K562 (cell line): Measurements from ENCODE around the gene TEX38. TPM values are rescaled to one million over a fixed set of nuclear protein-coding genes. Genes with fewer than 3 reads are reported as not detected.

Experiments
- ASH1L ChIP-seq: fragments of 450-650 bp; IDR thresholded peaks from 2 replicates; pipeline ENCODE4 v1.6.1; 2018; ENCODE audit warnings: borderline replicate concordance, mild to moderate bottlenecking, low read depth; ENCODE audit not compliant: partially characterized antibody
- CBX2 ChIP-seq: fragments of 200-600 bp; sonication (generic); IDR thresholded peaks from one replicate; pipeline ENCODE4 v1.6.1; 2012; ENCODE audit warnings: mild to moderate bottlenecking, low read length, inconsistent platforms; ENCODE audit not compliant: insufficient read depth, poor library complexity, severe bottlenecking
- DACH1 ChIP-seq: fragments of 450-650 bp; IDR thresholded peaks from 2 replicates; pipeline ENCODE4 v1.6.1; 2018; ENCODE audit not compliant: partially characterized antibody
- ETV1 ChIP-seq: fragments of 450-650 bp; conservative IDR thresholded peaks from 2 replicates; pipeline ENCODE4 v1.6.1; 2016; ENCODE audit warnings: missing genetic modification characterization, control low read depth, low read depth, missing compliant biosample characterization
- HNRNPK ChIP-seq: fragments of 200-400 bp; formaldehyde crosslinking; IDR thresholded peaks from one replicate; pipeline ENCODE4 v1.6.1; 2018; ENCODE audit warnings: mild to moderate bottlenecking, low read depth, low read length; ENCODE audit not compliant: poor library complexity, severe bottlenecking
- KLF1 ChIP-seq: fragments of 450-650 bp; IDR thresholded peaks from 2 replicates; pipeline ENCODE4 v1.6.1; 2016; ENCODE audit warnings: missing genetic modification characterization, missing compliant biosample characterization
- MAFK ChIP-seq: IDR thresholded peaks from 2 replicates; pipeline ENCODE4 v1.6.1; 2011; ENCODE audit warnings: low read length, improper control_type of control experiment
- NCOA4 ChIP-seq: fragments of 450-650 bp; IDR thresholded peaks from 2 replicates; pipeline ENCODE4 v1.6.1; 2018; ENCODE audit warnings: mild to moderate bottlenecking; ENCODE audit not compliant: partially characterized antibody
- NCOA6 ChIP-seq: fragments of 450-650 bp; IDR thresholded peaks from 2 replicates; pipeline ENCODE4 v1.6.1; 2017; ENCODE audit warnings: mild to moderate bottlenecking
- PHF21A ChIP-seq: fragments of 450-650 bp; IDR thresholded peaks from 2 replicates; pipeline ENCODE4 v1.6.1; 2017; ENCODE audit warnings: low read depth, borderline replicate concordance
- SMC3 ChIP-seq: conservative IDR thresholded peaks from 2 replicates; pipeline ENCODE4 v1.6.1; 2011; ENCODE audit warnings: low read depth, low read length, improper control_type of control experiment; ENCODE audit not compliant: insufficient read depth
- SP1 ChIP-seq: sonication (generic); formaldehyde crosslinking; IDR thresholded peaks from 2 replicates; pipeline ENCODE4 v1.8.1; 2022; ENCODE audit warnings: mild to moderate bottlenecking, missing genetic modification reagents
- SRSF7 ChIP-seq: fragments of 200-400 bp; formaldehyde crosslinking; optimal IDR thresholded peaks from 2 replicates; pipeline ENCODE3; 2017; ENCODE audit warnings: mild to moderate bottlenecking, low read depth, low read length
- THAP7 ChIP-seq: fragments of 250-450 bp; sonication (Bioruptor Pico); IDR thresholded peaks from 2 replicates; pipeline ENCODE4 v1.5.0; 2021
- ZNF174 ChIP-seq: fragments of 250-450 bp; sonication (Bioruptor Pico); IDR thresholded peaks from 2 replicates; pipeline ENCODE4 v1.4.0; 2020; ENCODE audit warnings: mild to moderate bottlenecking
- ZNF444 ChIP-seq: fragments of 250-450 bp; sonication (Bioruptor Pico); IDR thresholded peaks from 2 replicates; pipeline ENCODE4 v1.4.0; 2020; ENCODE audit warnings: mild to moderate bottlenecking, moderate library complexity
- ZNF507 ChIP-seq: conservative IDR thresholded peaks from 2 replicates; pipeline ENCODE4 v1.6.1; 2017; ENCODE audit warnings: missing genetic modification characterization, missing compliant biosample characterization
- ZNF668 ChIP-seq: fragments of 250-450 bp; sonication (Bioruptor Pico); IDR thresholded peaks from 2 replicates; pipeline ENCODE4 v1.8.0; 2022; ENCODE audit warnings: mild to moderate bottlenecking, inconsistent platforms
- ZNF699 ChIP-seq: fragments of 250-450 bp; sonication (Bioruptor Pico); IDR thresholded peaks from 2 replicates; pipeline ENCODE4 v1.8.0; 2021; ENCODE audit warnings: mild to moderate bottlenecking, moderate library complexity; ENCODE audit not compliant: insufficient replicate concordance
- polyA plus RNA-seq, 8 experiments: library from polyadenylated mRNA; depleted of rRNA in 4 of 8; stranded (reverse) in 5 of 8; unstranded in 3 of 8; fragments of >200 nt; fragmentation: Nextera tagmentation in 2 of 8; fragmentation: Illumina TruSeq in 1 of 8; extraction: Ambion mirVana in 2 of 8; extraction: Trizol in 1 of 8; gene quantifications; 2 replicates each; pipeline versions ENCODE4 v1.2.1 to v1.2.3, GENCODE V29; 2011 to 2014; ENCODE audit warnings: inconsistent platforms in 1 of 8, missing spikeins in 1 of 8
- total RNA-seq, 7 experiments: library from RNA; depleted of rRNA in 6 of 7; stranded (reverse); fragments of >200 nt in 6 of 7; fragmentation: Illumina TruSeq in 2 of 7; extraction: Trizol in 2 of 7; gene quantifications; 2 replicates each; pipeline versions ENCODE4 v1.2.1 to v1.2.3, GENCODE V29; 2011 to 2021; ENCODE audit warnings: low replicate concordance in 1 of 7
- TF ChIP-seq, protein P1 (sequence below): fragments of 450-650 bp; IDR thresholded peaks from 2 replicates; pipeline ENCODE4 v1.6.1; 2017; ENCODE audit warnings: antibody characterized with exemption
- TF ChIP-seq, protein P2 (sequence below): fragments of 450-650 bp; IDR thresholded peaks from 2 replicates; pipeline ENCODE4 v1.6.1; 2014; ENCODE audit warnings: low read depth, mild to moderate bottlenecking, moderate library complexity, borderline replicate concordance
- TF ChIP-seq, protein P3 (sequence below): sonication (generic); formaldehyde crosslinking; IDR thresholded peaks from 2 replicates; pipeline ENCODE4 v1.8.0; 2022; ENCODE audit warnings: mild to moderate bottlenecking, missing genetic modification reagents

TEX38 gene
- total and polyA plus RNA-seq, 9 of the 15 experiments (the other 6 are each of a cell fraction or from before 2014, with no cell fraction given), result not detected

DNA sequence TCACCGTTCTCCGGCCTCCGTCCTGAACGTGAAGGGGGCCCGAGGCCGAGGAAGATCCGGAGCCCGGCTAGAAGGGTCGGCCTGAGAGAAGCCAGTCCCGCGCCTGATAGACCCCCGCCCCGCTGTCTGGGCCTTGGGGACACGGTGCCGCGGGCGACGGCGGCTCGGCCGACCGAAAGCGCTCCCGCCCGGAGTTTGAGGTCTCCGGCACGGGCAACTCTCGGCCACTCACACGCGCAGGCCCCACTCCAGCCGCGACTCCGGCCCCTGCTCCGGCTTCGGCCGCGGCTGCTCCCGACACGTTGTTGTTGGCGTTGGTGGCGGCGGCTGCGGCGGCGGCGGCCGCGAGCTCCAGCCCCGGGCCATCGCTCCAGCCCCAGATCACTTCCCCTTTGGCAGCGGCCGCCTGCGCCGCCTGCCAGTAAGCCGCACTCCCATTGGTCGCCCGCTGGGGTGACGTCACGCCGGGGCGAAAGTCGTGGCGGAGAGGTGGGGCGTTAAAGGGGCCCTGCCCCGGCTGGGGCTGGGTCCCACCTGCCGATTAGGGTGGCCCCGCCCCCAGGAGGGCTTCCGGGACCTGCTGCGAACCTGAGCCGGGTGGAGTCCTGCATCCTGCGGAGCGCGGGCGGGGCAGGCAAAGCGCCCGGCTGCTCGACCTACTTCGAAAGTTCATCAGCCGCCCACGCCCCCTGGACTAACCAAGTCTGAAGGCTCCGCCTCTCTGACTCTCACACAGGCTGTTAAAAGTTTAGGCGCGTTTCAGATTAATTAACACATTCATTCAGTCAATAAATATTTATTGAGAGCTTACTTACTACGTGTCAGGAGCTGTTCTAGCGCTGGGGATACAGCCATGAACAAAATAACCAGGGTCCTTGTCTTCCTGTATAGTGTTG lies 47.3 kb downstream of the TEX38 start, which contains the start of gene EFCAB14 (continued):
- TF ChIP-seq MAFK (no peak), SMC3 (no peak), SRSF7 (no peak), NCOA6 (no peak), PHF21A (no peak), ASH1L (peak; percentile 74), ZNF174 (no peak), NCOA4 (no peak), ETV1 (peak; percentile 58; the same call in 1 of the 2 replicates), ZNF668 (CRISPR knock-in tag) (no peak), CBX2 (no peak), THAP7 (CRISPR knock-in tag) (no peak), ZNF699 (CRISPR knock-in tag) (no peak), DACH1 (no peak), SP1 (CRISPR knock-in tag) (peak; percentile 97), ZNF507 (tag) (no peak), HNRNPK (peak; percentile 60), KLF1 (tag) (peak; percentile 75; the same call in 1 of the 2 replicates), ZNF444 (CRISPR knock-in tag) (no peak)
- TF ChIP-seq, protein P1, sequence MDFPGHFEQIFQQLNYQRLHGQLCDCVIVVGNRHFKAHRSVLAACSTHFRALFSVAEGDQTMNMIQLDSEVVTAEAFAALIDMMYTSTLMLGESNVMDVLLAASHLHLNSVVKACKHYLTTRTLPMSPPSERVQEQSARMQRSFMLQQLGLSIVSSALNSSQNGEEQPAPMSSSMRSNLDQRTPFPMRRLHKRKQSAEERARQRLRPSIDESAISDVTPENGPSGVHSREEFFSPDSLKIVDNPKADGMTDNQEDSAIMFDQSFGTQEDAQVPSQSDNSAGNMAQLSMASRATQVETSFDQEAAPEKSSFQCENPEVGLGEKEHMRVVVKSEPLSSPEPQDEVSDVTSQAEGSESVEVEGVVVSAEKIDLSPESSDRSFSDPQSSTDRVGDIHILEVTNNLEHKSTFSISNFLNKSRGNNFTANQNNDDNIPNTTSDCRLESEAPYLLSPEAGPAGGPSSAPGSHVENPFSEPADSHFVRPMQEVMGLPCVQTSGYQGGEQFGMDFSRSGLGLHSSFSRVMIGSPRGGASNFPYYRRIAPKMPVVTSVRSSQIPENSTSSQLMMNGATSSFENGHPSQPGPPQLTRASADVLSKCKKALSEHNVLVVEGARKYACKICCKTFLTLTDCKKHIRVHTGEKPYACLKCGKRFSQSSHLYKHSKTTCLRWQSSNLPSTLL, result no peak
- TF ChIP-seq, protein P2, sequence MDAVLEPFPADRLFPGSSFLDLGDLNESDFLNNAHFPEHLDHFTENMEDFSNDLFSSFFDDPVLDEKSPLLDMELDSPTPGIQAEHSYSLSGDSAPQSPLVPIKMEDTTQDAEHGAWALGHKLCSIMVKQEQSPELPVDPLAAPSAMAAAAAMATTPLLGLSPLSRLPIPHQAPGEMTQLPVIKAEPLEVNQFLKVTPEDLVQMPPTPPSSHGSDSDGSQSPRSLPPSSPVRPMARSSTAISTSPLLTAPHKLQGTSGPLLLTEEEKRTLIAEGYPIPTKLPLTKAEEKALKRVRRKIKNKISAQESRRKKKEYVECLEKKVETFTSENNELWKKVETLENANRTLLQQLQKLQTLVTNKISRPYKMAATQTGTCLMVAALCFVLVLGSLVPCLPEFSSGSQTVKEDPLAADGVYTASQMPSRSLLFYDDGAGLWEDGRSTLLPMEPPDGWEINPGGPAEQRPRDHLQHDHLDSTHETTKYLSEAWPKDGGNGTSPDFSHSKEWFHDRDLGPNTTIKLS, result peak; percentile 92
- TF ChIP-seq, protein P3, sequence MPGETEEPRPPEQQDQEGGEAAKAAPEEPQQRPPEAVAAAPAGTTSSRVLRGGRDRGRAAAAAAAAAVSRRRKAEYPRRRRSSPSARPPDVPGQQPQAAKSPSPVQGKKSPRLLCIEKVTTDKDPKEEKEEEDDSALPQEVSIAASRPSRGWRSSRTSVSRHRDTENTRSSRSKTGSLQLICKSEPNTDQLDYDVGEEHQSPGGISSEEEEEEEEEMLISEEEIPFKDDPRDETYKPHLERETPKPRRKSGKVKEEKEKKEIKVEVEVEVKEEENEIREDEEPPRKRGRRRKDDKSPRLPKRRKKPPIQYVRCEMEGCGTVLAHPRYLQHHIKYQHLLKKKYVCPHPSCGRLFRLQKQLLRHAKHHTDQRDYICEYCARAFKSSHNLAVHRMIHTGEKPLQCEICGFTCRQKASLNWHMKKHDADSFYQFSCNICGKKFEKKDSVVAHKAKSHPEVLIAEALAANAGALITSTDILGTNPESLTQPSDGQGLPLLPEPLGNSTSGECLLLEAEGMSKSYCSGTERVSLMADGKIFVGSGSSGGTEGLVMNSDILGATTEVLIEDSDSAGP (CRISPR knock-in tag), result peak; percentile 87
